GM10248 (cell line): ENCODE measurements around the gene GPN2.
A peak's percentile ranks its signal among the peaks of the same experiment; 100 is the strongest.

Experiments used
- CTCF ChIA-PET: fragments of 300-600 bp; sonication (Branson Sonifier 250); formaldehyde crosslinking; extraction: SDS; loops from one replicate; lab custom pipeline; 2021; ENCODE audit warnings: antibody characterized with exemption; lab: Yijun Ruan, JAX
- POLR2A ChIA-PET: fragments of 350-650 bp; sonication (Branson Sonifier 250); formaldehyde crosslinking; extraction: SDS; loops from one replicate; lab custom pipeline; 2020; ENCODE audit warnings: antibody characterized with exemption; lab: Yijun Ruan, JAX
- DNase-seq: peaks from one replicate; pipeline ENCODE4 v3.0.0; 2012; ENCODE audit errors: extremely low spot score
- CTCF ChIP-seq: IDR thresholded peaks from 2 replicates; pipeline ENCODE4 v1.5.1; 2012; ENCODE audit warnings: mild to moderate bottlenecking, low read depth; ENCODE audit errors: extremely low read depth, missing control alignments, control extremely low read depth

Gene GPN2

GRCh38 chr1:26862781-26863684 lies 27.1 kb downstream of the GPN2 start, which contains the start of gene SFN:
SFN (plus strand) TSS chr1:26863149; CDS start chr1:26863213, 64 bp downstream.
- peak; percentile 43 for TF ChIP-seq CTCF
- peak; percentile 50 for DNase-seq
- ChIA-PET CTCF (interaction anchor here (0.8 to 11.5 kb wide), 10 partner anchors 9 to 264 kb away, joined by 3 to 72 read pairs (median 4); no protein-coding TSS in a partner anchor), POLR2A (interaction anchor here (0.6 to 1.0 kb wide), 2 partner anchors 30 to 909 kb away, joined by 3 to 4 read pairs; no protein-coding TSS in a partner anchor)

GRCh38 chr1:26861889-26862378 lies 28.1 kb downstream of the GPN2 start:
- no peak for DNase-seq
- ChIA-PET CTCF (interaction anchor here (0.6 to 11.5 kb wide), 10 partner anchors 8 to 263 kb away, joined by 3 to 72 read pairs (median 4); no protein-coding TSS in a partner anchor), POLR2A (interaction anchor here (0.6 to 1.0 kb wide), 2 partner anchors 28 to 908 kb away, joined by 3 to 4 read pairs; no protein-coding TSS in a partner anchor)

GRCh38 chr1:26861286-26861701 lies 28.8 kb downstream of the GPN2 start:
- CTCF ChIA-PET = interaction anchor here (1.3 to 11.5 kb wide), 5 partner anchors 11 to 259 kb away, joined by 3 to 72 read pairs (median 13); no protein-coding TSS in a partner anchor
- DNase-seq = no peak
- no peak for TF ChIP-seq CTCF
- POLR2A ChIA-PET = no interaction called here

More at GRCh38 chr1:26861889-26862378, 28.1 kb downstream of the GPN2 start:
- TF ChIP-seq CTCF = no peak

- CTCF ChIA-PET = interaction anchor here (1.1 to 11.5 kb wide), 12 partner anchors 8 to 257 kb away, joined by 4 to 72 read pairs (median 8); partner anchors contain the start of gene GPN2
- no peak for DNase-seq
- no peak for TF ChIP-seq CTCF
- POLR2A ChIA-PET = interaction anchor here (1.2 kb wide), 1 partner anchor 9 kb away, joined by 8 read pairs; no protein-coding TSS in a partner anchor
These were observed 31.0 kb downstream of the GPN2 start for GRCh38 chr1:26858891-26859640.

- DNase-seq = no peak
- TF ChIP-seq CTCF = no peak
- ChIA-PET CTCF (interaction anchor here (1.1 to 11.5 kb wide), 15 partner anchors 8 to 256 kb away, joined by 3 to 72 read pairs (median 6); partner anchors contain the start of gene GPN2), POLR2A (interaction anchor here (0.6 kb wide), 1 partner anchor 34 kb away, joined by 3 read pairs; no protein-coding TSS in a partner anchor)
These were observed 31.9 kb downstream of the GPN2 start for GRCh38 chr1:26858160-26858559.
